Kidney (tissue), 22 donors: Measurements from ENCODE around the gene ZBTB14. TPM values are rescaled to one million over a fixed set of nuclear protein-coding genes. Genes with fewer than 3 reads are reported as not detected.

Source experiments
- DNase-seq, 5 donors: peaks; one replicate each; pipeline ENCODE4 v3.0.0-alpha.2; 2013 to 2020
- FAIRE-seq: peaks from 2 replicates; lab custom pipeline; 2012; peaks lifted over from hg19 to GRCh38; lab: Jason Lieb, UNC
- H3K27ac ChIP-seq, 2 donors: one replicate each; pipeline ENCODE4 v1.7.0; 2013; ENCODE audit warnings: low read depth in 2 of 2, low read length in 2 of 2, inconsistent platforms in 1 of 2
- H3K27me3 ChIP-seq: one replicate; pipeline ENCODE4 v1.7.1; 2013; ENCODE audit warnings: low read length, inconsistent platforms; ENCODE audit not compliant: control insufficient read depth, insufficient read depth
- H3K36me3 ChIP-seq, 3 donors: one replicate each; pipeline versions ENCODE4 v1.7.0 to v1.7.1; 2013; ENCODE audit warnings: low read length in 3 of 3, control low read depth in 1 of 3, inconsistent platforms in 1 of 3; ENCODE audit not compliant: insufficient read depth in 3 of 3, control insufficient read depth in 2 of 3
- H3K4me1 ChIP-seq, 3 donors: one replicate each; pipeline versions ENCODE4 v1.7.0 to v1.7.1; 2013; ENCODE audit warnings: low read length in 3 of 3, inconsistent platforms in 1 of 3, low read depth in 1 of 3; ENCODE audit not compliant: control insufficient read depth in 2 of 3, insufficient read depth in 2 of 3
- H3K4me3 ChIP-seq, 3 donors: one replicate each; pipeline versions ENCODE4 v1.7.0 to v1.8.1; 2013; ENCODE audit warnings: low read length in 3 of 3, control low read depth in 1 of 3, inconsistent platforms in 1 of 3
- H3K9ac ChIP-seq, 3 donors: one replicate each; pipeline versions ENCODE4 v1.7.0 to v1.7.1; 2013; ENCODE audit warnings: low read length in 3 of 3, control low read depth in 1 of 3, inconsistent platforms in 1 of 3
- H3K9me3 ChIP-seq, 3 donors: one replicate each; pipeline versions ENCODE4 v1.7.0 to v1.7.1; 2013; ENCODE audit warnings: low read length in 3 of 3, control low read depth in 1 of 3, inconsistent platforms in 1 of 3; ENCODE audit not compliant: control insufficient read depth in 2 of 3, insufficient read depth in 1 of 3
- intact Hi-C: fragments of 100-400 bp; cut with DNase I; formaldehyde crosslinking; loops from one replicate; pipeline ENCODE4 v1.11.1; 2022
- long read RNA-seq, 10 donors: library from polyadenylated mRNA in 1 of 10; unstranded in 1 of 10; transcript quantifications; one replicate each; pipeline ENCODE4 v2.0.0 and lab custom pipeline, GENCODE V29; 2021 to 2026
- polyA plus RNA-seq: library from polyadenylated mRNA; stranded (reverse); fragments of 350-450 nt; fragmentation: Illumina TruSeq; extraction: RNeasy Lipid Tissue Mini Kit (QIAGEN cat#74804); gene quantifications from one replicate; pipeline ENCODE4 v1.2.3, GENCODE V29; 2014; ENCODE audit warnings: low read depth, low replicate concordance; ENCODE audit not compliant: insufficient read depth
- total RNA-seq: library from RNA; stranded (reverse); fragmentation: NEBNext Ultra II Directional; extraction: Animal tissue kit (Norgen Biotek cat#: 25700); gene quantifications from one replicate; pipeline ENCODE4 v1.2.1, GENCODE V29; 2021
- TF ChIP-seq, protein P1 (sequence below): IDR thresholded peaks from 3 replicates; pipeline ENCODE4 v1.5.1; 2012; ENCODE audit warnings: mild to moderate bottlenecking, moderate library complexity, borderline replicate concordance; ENCODE audit not compliant: insufficient read depth; ENCODE audit errors: extremely low read depth
- donor health status: control.
- donor health status: control.
- donor health status: control.
- donor health status: control.
- donor health status: control.
- donor health status: DM: yes; HTN: yes; CAD: no.
- donor health status: Normal renal cell carcinoma (clear cell type).

The ZBTB14 gene
- 17.5 TPM for total RNA-seq
- polyA plus RNA-seq = 6.7 TPM
- long read RNA-seq, donor 1, partial matches to known transcripts = 0 of 1 reads
- long read RNA-seq, donor 1, other reads (novel, unspliced or antisense) = 0 of 1 reads
- long read RNA-seq, donor 2, partial matches to known transcripts = 0 of 4 reads
- long read RNA-seq, donor 2, other reads (novel, unspliced or antisense) = 0 of 4 reads
- long read RNA-seq, donor 3, partial matches to known transcripts = 0 of 9 reads
- long read RNA-seq, donor 3, other reads (novel, unspliced or antisense) = 0 of 9 reads
- long read RNA-seq, donor 4, partial matches to known transcripts = 0 of 2 reads
- long read RNA-seq, donor 4, other reads (novel, unspliced or antisense) = 0 of 2 reads
- long read RNA-seq, donor 5 = 0 reads
- long read RNA-seq, donor 6, partial matches to known transcripts = 0 of 6 reads
- long read RNA-seq, donor 6, other reads (novel, unspliced or antisense) = 0 of 6 reads
- long read RNA-seq, donor 7, partial matches to known transcripts = 6 of 18 reads
- long read RNA-seq, donor 7, other reads (novel, unspliced or antisense) = 4 of 18 reads
- long read RNA-seq, donor 8, partial matches to known transcripts = 0 of 4 reads
- long read RNA-seq, donor 8, other reads (novel, unspliced or antisense) = 0 of 4 reads
- long read RNA-seq, donor 9, partial matches to known transcripts = 0 of 4 reads
- long read RNA-seq, donor 9, other reads (novel, unspliced or antisense) = 0 of 4 reads
- long read RNA-seq, donor 10, partial matches to known transcripts = 0 of 4 reads
- long read RNA-seq, donor 10, other reads (novel, unspliced or antisense) = 0 of 4 reads

GRCh38 chr18:5295231-5295920 lies at the start of gene ZBTB14:
TSS of gene ZBTB14 (minus strand) at chr18:5295726. CDS start at chr18:5293246, 2,480 bp downstream.
- FAIRE-seq (no peak), DNase-seq (peak in 4 of 5 donors; percentile 63 to 88 (median 78))
- Histone ChIP-seq H3K36me3 (peaks cover 3 to 11% (median 7%) of the 10 kb centered on the region in 3 donors), H3K9ac (peak within 1 kb of the TSS; percentile 79 to 84 (median 79)), H3K4me3 (peak within 1 kb of the TSS; percentile 82 to 91 (median 84)), H3K27ac (peak within 1 kb of the TSS; percentile 93 to 96), H3K4me1 (peaks cover 0 to 8% (median 3%) of the 10 kb centered on the region in 3 donors), H3K27me3 (peaks cover 2% of the 10 kb centered on the region), H3K9me3 (no peaks in the 10 kb centered on the region)
- TF ChIP-seq, protein P1, sequence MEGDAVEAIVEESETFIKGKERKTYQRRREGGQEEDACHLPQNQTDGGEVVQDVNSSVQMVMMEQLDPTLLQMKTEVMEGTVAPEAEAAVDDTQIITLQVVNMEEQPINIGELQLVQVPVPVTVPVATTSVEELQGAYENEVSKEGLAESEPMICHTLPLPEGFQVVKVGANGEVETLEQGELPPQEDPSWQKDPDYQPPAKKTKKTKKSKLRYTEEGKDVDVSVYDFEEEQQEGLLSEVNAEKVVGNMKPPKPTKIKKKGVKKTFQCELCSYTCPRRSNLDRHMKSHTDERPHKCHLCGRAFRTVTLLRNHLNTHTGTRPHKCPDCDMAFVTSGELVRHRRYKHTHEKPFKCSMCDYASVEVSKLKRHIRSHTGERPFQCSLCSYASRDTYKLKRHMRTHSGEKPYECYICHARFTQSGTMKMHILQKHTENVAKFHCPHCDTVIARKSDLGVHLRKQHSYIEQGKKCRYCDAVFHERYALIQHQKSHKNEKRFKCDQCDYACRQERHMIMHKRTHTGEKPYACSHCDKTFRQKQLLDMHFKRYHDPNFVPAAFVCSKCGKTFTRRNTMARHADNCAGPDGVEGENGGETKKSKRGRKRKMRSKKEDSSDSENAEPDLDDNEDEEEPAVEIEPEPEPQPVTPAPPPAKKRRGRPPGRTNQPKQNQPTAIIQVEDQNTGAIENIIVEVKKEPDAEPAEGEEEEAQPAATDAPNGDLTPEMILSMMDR = no peak
- intact Hi-C loops = no loop called here

- no peak for FAIRE-seq
Measured at GRCh38 chr18:5339202-5339834, 43.8 kb upstream of the ZBTB14 start.

DNA sequence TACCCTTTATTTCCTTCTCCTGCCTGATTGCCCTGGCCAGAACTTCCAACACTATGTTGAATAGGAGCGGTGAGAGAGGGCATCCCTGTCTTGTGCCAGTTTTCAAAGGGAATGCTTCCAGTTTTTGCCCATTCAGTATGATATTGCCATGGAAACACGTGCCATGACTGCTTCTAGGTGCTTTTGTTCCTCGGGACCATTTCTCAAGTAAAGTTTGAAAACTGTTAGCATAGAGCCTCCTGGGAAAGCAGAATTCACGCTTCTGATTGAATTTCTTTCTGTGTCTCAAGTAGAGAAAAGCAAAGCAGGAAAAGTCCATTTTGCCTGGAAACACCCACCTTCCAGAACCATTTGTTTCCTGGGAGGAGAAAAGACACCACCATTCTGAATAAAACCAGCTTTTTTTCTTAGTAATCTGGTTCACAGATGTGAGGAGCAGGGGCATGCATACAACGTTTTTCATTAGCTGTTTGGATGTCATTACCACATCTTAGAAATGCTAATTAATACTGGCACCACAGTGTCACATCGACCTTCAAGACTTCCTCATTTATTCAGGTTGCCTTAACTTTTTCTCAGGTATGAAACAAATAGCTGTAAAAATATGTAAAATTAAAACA lies 39.0 kb upstream of the ZBTB14 start:
- FAIRE-seq (no peak), DNase-seq (no peak)
- no peaks in the 10 kb centered on the region for H3K9me3 ChIP-seq
- no peak overlapping the region for H3K9ac ChIP-seq
- no peak overlapping the region for H3K4me3 ChIP-seq
- H3K27me3 ChIP-seq = no peaks in the 10 kb centered on the region
- intact Hi-C loops = no loop called here
- H3K36me3 ChIP-seq = no peaks in the 10 kb centered on the region
- no peak overlapping the region for H3K27ac ChIP-seq
- TF ChIP-seq, protein P1 = no peak
- no peaks in the 10 kb centered on the region for H3K4me1 ChIP-seq

More at GRCh38 chr18:5339202-5339834, 43.8 kb upstream of the ZBTB14 start:
- intact Hi-C loops = no loop called here
- H3K27ac ChIP-seq = no peak overlapping the region
- no peak overlapping the region for H3K9ac ChIP-seq
- no peak overlapping the region for H3K4me3 ChIP-seq
- TF ChIP-seq, protein P1 = no peak
- H3K36me3 ChIP-seq = no peaks in the 10 kb centered on the region
- H3K27me3 ChIP-seq = no peaks in the 10 kb centered on the region
- H3K4me1 ChIP-seq = no peaks in the 10 kb centered on the region
- no peaks in the 10 kb centered on the region for H3K9me3 ChIP-seq
- no peak for DNase-seq
